ENCODE data around the gene BEX2. TPM values are rescaled to one million over a fixed set of nuclear protein-coding genes. Genes with fewer than 3 reads are reported as not detected.

Gene BEX2
- 4.2 and 8.2 TPM in 2 replicates for total RNA-seq (2011; cell fraction: chromatin; rRNA removed; ENCODE audit: low replicate concordance)
- 3.8 and 5.3 TPM in 2 replicates for total RNA-seq (2011; cell fraction: nucleolus; rRNA removed)
- 8.6 and 9.6 TPM in 2 replicates for total RNA-seq (2011; cell fraction: nucleoplasm; rRNA removed)
- total RNA-seq (2014; rRNA removed) (12.0 and 13.1 TPM in 2 replicates), total RNA-seq (2014; rRNA removed; fragmentation: Illumina TruSeq; extraction: Trizol) (9.3 and 11.1 TPM in 2 replicates), total RNA-seq (2015; rRNA removed; fragmentation: Illumina TruSeq; extraction: Trizol) (5.5 and 6.7 TPM in 2 replicates), total RNA-seq (2021) (5.2 and 8.3 TPM in 2 replicates), polyA plus RNA-seq (2011; rRNA removed) (5.4 and 8.5 TPM in 2 replicates), polyA plus RNA-seq (2014; fragmentation: Illumina TruSeq; extraction: Trizol) (7.7 and 13.3 TPM in 2 replicates), polyA plus RNA-seq (2014; fragmentation: Nextera tagmentation; extraction: Ambion mirVana) (1 to 10 TPM; 8.3 to 8.9 TPM), polyA plus RNA-seq (2014; rRNA removed) (13.3 and 18.0 TPM in 2 replicates), polyA minus RNA-seq (2011; rRNA and poly(A)+ RNA removed) (1.9 and 6.6 TPM in 2 replicates), Bru-seq, nascent RNA (percentile 57 among the genes with signal in this experiment), BruChase-seq, experiment 1, labeled RNA remaining after a 2-hour chase (percentile 65 among the genes with signal in this experiment), BruChase-seq, experiment 2, labeled RNA remaining after a 6-hour chase (percentile 69 among the genes with signal in this experiment)
- 1.7 and 6.8 TPM in 2 replicates for polyA plus RNA-seq (2011; cell fraction: cytosol; rRNA removed)
- polyA plus RNA-seq (2011; cell fraction: nucleus; rRNA removed) = 4.1 and 15.3 TPM in 2 replicates
- 10.1 and 92.4 TPM in 2 replicates for polyA plus RNA-seq (2012)
- polyA minus RNA-seq (2011; cell fraction: cytosol; rRNA and poly(A)+ RNA removed) = 0.76 TPM in 1 of 2 replicates, not detected in the other
- polyA minus RNA-seq (2011; cell fraction: nucleus; rRNA and poly(A)+ RNA removed) = 1.3 and 3.0 TPM in 2 replicates
- long read RNA-seq, experiment 1, transcript BEX2-202 (3 exons, 899 nt) = major isoform, 5 of 8 reads
- long read RNA-seq, experiment 1, partial matches to known transcripts = 0 of 8 reads
- long read RNA-seq, experiment 1, other reads (novel, unspliced or antisense) = 2 of 8 reads
- long read RNA-seq, experiment 2, partial matches to known transcripts = 0 of 5 reads
- long read RNA-seq, experiment 2, other reads (novel, unspliced or antisense) = 1 of 5 reads
- long read RNA-seq, experiment 3, transcript BEX2-202 (3 exons, 899 nt) = major isoform, 5 of 7 reads
- long read RNA-seq, experiment 3, partial matches to known transcripts = 0 of 7 reads
- long read RNA-seq, experiment 3, other reads (novel, unspliced or antisense) = 0 of 7 reads

- POLR2A ChIA-PET = no interaction called here
- H3K27ac ChIP-seq (ENCODE audit: extremely low read depth, low read depth, low read length) = no peak within 1 kb of the TSS
- TF ChIP-seq RBM22 (IDR thresholded peaks at IDR 0.05; ENCODE audit: low read depth, low read length, poor library complexity, severe bottlenecking) (no peak), NKRF (IDR thresholded peaks at IDR 0.05; ENCODE audit: borderline replicate concordance) (peak; percentile 18; the same call in 1 of the 2 replicates), ZFX (CRISPR knock-in tag; IDR thresholded peaks at IDR 0.05) (peak; percentile 55), HNRNPLL (IDR thresholded peaks at IDR 0.05; ENCODE audit: low read depth, low read length, poor library complexity, severe bottlenecking) (peak; percentile 88), MNT (conservative IDR thresholded peaks at IDR 0.05) (peak; percentile 78 to 88), UBTF (IDR thresholded peaks at IDR 0.05; ENCODE audit: borderline replicate concordance in 1 of 2, low read depth in 2 of 2, low read length in 2 of 2) (no peak), RFX7 (CRISPR knock-in tag; IDR thresholded peaks at IDR 0.05) (no peak), CREB1 (IDR thresholded peaks at IDR 0.05) (peak; percentile 71), CREB1 (CRISPR knock-in tag; IDR thresholded peaks at IDR 0.05) (peak; percentile 54; the same call in 1 of the 2 replicates)
Observed at GRCh38 chrX:103310555-103311398, at the start of gene BEX2. BEX2 (minus strand) TSS chrX:103310990; CDS start chrX:103309976, 1,014 bp downstream.

More at GRCh38 chrX:103310555-103311398, at the start of gene BEX2:
- peak; percentile 99 for ATAC-seq
- in situ Hi-C loops (cut with MboI) (no loop called here), intact Hi-C loops (cut with micrococcal nuclease) (no loop called here)
- Histone ChIP-seq H3K4me3 (peak within 1 kb of the TSS; percentile 60), H3K9ac (ENCODE audit: insufficient read depth in 1 of 2, low read depth in 2 of 2, low read length in 2 of 2) (peak within 1 kb of the TSS; percentile 54 to 89; a peak in 3 of 4 replicates), H3K36me3 (ENCODE audit: control insufficient read depth, insufficient read depth, low read length) (no peaks in the 10 kb centered on the region), H3K9me1 (ENCODE audit: control insufficient read depth, insufficient read depth, low read length) (no peaks in the 10 kb centered on the region), H3K4me2 (ENCODE audit: insufficient read depth, low read length) (peak within 1 kb of the TSS; percentile 82), H3K79me2 (ENCODE audit: control insufficient read depth, insufficient read depth, low read length) (no peaks in the 10 kb centered on the region), H3K9me3 (replicated peaks; ENCODE audit: control insufficient read depth, insufficient read depth, low read depth, low read length) (no peaks in the 10 kb centered on the region), H3K27me3 (ENCODE audit: control insufficient read depth in 2 of 2, insufficient read depth in 2 of 2, low read length in 2 of 2) (no peaks in the 10 kb centered on the region), H2AFZ (ENCODE audit: low read depth, low read length) (peak within 1 kb of the TSS; percentile 92), H3K4me1 (replicated peaks in 1 of 2; ENCODE audit: control insufficient read depth in 2 of 2, insufficient read depth in 2 of 2, low read length in 2 of 2) (peaks cover 0 to 11% of the 10 kb centered on the region in 2 experiments; a peak in 2 of 5 replicates), H4K20me1 (replicated peaks; ENCODE audit: control insufficient read depth, insufficient read depth, low read length) (no peaks in the 10 kb centered on the region)
- 1% methylated on average over 40 of the region's 52 CpGs for WGBS (ENCODE audit: insufficient coverage, low coverage, missing lambda C conversion rate)
- DNase-seq (ENCODE audit: extremely low read depth in 1 of 4, low spot score in 3 of 4) = peak; percentile 68 to 82 (median 74)
- CTCF ChIA-PET (ENCODE audit: low intra/inter-chr PET ratio) = no interaction called here
- peak; percentile 40 for FAIRE-seq
- no TSS peak for BruUV-seq (replicated peaks)
